ENCODE results near the gene ZBTB47.

The ZBTB47 gene

GRCh38 chr3:42691816-42692666 lies 38.5 kb downstream of the ZBTB47 start:
- TF ChIP-seq CTCF (IDR thresholded peaks at IDR 0.05; ENCODE audit: extremely low read depth, missing control alignments) = no peak
- no peak for DNase-seq (ENCODE audit: low spot score)

GRCh38 chr3:42692667-42693529 lies 39.4 kb downstream of the ZBTB47 start:
- DNase-seq (ENCODE audit: low spot score) = no peak
- no peak for TF ChIP-seq CTCF (IDR thresholded peaks at IDR 0.05; ENCODE audit: extremely low read depth, missing control alignments)

GRCh38 chr3:42693530-42693930 lies 40.0 kb downstream of the ZBTB47 start:
- TF ChIP-seq CTCF (IDR thresholded peaks at IDR 0.05; ENCODE audit: extremely low read depth, missing control alignments) = no peak
- DNase-seq (ENCODE audit: low spot score) = no peak

GRCh38 chr3:42694366-42694765 lies 40.9 kb downstream of the ZBTB47 start:
- DNase-seq (ENCODE audit: low spot score) = no peak

GRCh38 chr3:42696356-42697288 lies 43.1 kb downstream of the ZBTB47 start:
- DNase-seq (ENCODE audit: low spot score) = no peak
- TF ChIP-seq CTCF (IDR thresholded peaks at IDR 0.05; ENCODE audit: extremely low read depth, missing control alignments) = no peak

More at GRCh38 chr3:42694366-42694765, 40.9 kb downstream of the ZBTB47 start:
- TF ChIP-seq CTCF (IDR thresholded peaks at IDR 0.05; ENCODE audit: extremely low read depth, missing control alignments) = no peak

GRCh38 chr3:42697289-42698051 lies 44.0 kb downstream of the ZBTB47 start:
- DNase-seq (ENCODE audit: low spot score) = no peak
- TF ChIP-seq CTCF (IDR thresholded peaks at IDR 0.05; ENCODE audit: extremely low read depth, missing control alignments) = no peak
